Glomerular endothelial cell (primary cell): Measurements from ENCODE around the gene GRAMD1B. TPM values are rescaled to one million over a fixed set of nuclear protein-coding genes. Genes with fewer than 3 reads are reported as not detected.
"Not testable (repeated sequence)": the region's sequence is repeated elsewhere in the genome, so short reads cannot be mapped to it uniquely, and the experiment has no call there.

Experiments used
- DNase-seq: peaks from one replicate; pipeline ENCODE4 v3.0.0-alpha.2; 2011; ENCODE audit warnings: low read depth, low spot score; ENCODE audit errors: extremely low read depth
- total RNA-seq: library from RNA; depleted of rRNA; stranded (reverse); fragments of >200 nt; gene quantifications from 2 replicates; pipeline ENCODE4 v1.2.3, GENCODE V29; 2015

GRAMD1B gene
- total RNA-seq, 1 donor from 2014 or later = 6.9 TPM

DNA sequence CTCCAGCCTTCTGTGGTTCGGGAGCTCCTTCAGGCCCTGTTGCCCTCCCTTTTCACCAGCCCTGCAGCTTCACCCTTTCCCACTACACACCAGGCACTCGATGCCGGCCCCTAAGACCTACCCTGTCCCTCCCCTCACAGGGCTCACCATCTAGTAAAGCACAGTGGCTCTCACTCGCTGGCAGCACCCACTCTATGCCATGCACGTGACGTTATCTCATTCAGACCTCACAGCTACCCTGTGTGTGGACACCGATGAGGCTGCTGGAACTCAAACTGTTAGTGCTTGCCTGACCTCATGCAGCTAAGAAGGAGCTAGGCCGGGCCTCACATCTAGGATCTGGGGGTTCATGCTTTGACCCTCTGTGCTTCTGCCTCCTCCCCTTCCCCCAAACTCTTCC is 178.9 kb downstream of the GRAMD1B start:
- DNase-seq = no peak

DNA sequence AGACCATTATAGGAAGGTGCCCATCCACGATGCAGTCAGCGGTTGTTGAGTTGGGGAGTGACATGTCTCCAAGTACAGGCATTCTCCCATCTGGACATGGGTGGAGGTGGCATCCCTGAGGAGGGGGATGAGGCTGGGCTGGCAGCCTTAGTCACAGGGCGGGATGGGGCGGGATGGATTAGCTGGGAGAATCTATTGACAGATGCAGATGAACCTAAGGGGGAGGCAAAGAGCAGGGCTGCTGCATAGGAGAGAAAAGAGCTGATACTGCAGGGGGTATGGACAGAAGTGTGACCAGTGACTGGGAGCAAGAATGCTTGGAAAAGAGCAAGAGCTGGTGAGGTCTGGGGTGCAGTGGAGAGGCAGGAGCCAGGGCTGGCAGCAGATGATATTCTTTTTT is 181.6 kb downstream of the GRAMD1B start:
- no peak for DNase-seq

DNA sequence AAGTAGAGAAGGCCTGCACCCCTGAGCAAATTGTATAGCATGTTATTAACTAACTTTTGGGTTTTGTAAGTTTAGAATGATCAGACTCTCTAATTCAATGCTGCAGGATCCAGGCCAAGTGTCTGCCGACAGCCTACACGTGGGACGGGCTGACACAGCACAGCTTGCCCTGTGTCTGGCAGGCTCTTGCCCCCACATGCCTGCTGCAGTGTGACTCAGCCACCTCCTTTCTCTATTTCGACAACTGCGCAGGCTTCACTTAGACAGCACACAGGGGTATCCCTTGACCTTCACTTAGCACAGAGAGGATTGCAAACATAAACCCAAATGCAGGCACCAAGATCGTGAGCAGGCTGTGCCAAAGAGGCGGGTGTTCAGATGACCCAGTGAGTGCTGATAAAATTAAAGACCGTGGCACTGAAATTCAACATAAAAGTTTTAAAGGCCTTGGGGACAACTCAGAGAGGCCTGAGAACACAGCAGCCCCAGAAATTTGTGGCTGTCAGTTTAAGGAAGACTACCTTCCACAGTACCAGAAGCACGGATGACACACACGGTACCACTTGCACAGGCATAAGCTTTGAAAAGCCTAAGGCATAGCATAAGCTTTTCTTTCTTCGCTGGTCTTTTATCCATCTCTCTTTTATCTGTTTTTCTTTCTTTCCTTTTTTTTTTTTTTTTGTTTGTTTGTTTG is 186.6 kb downstream of the GRAMD1B start:
- no peak for DNase-seq

DNA sequence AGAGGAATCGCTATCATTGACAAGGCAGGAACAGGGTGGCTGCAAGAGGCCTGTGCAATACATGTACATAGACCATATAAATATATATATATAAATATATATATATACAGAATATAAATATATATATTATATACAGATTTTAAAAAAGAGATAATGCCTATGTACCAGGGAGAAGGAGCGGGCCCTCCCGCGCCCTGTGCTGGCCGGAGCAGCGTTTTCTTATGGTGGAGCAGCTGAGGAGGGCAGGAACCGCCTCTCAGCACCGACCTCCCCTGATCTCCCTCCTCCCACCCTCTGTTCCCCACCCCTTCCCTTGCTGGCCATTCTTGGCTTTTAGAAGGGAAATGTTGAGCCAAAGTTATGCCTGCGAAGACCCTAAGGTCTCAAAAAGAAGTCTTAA is 192.5 kb downstream of the GRAMD1B start:
- DNase-seq = no peak

DNA sequence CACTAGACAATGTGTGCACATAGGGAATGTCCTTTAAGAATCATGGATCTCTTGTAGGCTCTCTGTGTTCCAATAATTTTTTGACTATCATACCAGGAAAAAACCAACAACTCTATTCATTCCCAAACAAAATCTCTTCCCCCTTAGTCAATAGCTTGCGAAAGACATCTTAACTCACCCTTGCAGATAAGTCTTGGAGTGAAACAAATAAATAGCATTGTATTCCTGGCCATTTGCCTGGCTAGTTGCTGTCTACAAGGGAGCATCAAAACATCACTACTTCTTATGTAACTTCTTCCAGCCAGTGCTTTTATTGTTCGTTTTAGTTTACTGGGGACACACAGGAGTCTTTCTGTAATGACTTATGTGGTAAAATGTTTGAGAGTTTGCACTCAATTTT is 194.9 kb downstream of the GRAMD1B start:
- no peak for DNase-seq

DNA sequence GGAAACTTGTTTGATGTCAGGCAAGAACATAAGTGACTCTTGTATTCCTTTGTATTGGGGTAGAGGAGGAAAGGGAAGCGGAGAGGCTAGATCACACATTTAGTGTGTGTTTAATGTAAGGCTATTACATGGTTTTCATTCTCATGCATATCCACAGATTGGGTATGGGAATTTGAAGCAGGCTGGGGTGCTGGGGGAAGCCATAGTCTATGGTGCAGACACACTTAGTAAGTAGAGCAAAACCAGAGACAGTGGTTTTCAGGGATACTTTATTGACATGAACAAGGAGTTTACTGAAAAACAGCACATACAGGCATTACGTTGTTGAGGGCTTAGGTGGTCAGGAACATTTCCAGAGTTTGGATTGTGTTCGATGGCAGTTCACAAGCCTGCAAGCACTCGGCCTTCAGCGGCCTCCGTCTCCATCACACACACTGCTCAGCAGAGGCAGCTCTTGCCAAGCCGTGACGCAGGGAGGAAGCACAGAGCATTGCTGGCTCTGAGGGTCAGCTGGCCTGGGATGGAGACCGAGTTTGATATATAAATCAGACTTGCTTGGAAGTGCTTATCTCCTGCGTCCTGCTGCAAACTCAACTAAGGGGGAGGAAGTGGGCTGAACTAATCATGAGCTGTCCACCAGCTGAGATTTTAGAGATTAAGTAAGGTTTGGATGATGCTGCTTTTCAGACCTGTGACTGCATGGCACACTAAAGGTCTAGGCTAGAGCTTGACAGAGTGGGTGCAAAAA is 199.0 kb downstream of the GRAMD1B start:
- DNase-seq = peak; percentile 51

DNA sequence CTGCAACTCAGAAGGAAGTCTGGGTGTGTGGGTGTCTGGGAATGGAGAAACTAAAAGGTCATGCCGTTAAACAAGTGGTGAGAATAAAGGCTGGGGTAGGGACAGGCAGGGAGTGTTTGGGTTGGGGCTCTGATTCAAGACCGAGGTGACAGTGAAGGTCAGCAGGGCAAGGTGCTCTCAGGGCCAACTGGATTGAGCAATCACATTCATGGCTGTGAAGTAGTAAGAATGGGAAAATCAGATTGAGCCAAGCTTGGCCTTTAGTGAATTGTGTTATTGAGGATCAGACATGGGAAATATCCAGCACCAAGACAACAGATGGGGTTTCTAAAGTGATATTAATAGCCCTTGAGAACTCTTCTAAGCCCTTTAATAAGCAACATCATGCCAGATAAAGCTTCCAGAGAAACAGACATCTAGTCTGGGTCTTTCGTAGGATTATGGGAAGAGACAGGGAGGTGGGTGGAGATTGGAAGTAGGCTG is 200.1 kb downstream of the GRAMD1B start:
- DNase-seq = no peak

DNA sequence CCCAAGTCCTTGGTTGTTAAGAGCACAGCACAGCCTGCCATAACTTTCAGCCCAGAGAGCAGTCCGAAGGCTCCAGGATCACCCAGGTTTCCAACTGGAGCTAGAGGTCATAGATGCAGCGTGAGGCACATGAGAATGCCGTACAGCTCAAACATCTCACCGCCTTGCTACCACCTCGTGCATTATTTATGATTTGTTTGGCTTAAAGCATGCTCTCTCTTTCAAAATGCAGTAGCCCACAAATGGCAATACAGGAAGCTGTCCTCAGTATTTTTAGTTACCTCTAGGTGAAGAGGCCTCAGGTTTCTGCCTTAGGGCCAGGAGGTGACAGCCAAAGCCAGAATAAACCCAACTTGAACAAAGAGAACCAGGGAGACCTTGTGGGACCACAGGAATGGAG is 210.0 kb downstream of the GRAMD1B start:
- DNase-seq = no peak

DNA sequence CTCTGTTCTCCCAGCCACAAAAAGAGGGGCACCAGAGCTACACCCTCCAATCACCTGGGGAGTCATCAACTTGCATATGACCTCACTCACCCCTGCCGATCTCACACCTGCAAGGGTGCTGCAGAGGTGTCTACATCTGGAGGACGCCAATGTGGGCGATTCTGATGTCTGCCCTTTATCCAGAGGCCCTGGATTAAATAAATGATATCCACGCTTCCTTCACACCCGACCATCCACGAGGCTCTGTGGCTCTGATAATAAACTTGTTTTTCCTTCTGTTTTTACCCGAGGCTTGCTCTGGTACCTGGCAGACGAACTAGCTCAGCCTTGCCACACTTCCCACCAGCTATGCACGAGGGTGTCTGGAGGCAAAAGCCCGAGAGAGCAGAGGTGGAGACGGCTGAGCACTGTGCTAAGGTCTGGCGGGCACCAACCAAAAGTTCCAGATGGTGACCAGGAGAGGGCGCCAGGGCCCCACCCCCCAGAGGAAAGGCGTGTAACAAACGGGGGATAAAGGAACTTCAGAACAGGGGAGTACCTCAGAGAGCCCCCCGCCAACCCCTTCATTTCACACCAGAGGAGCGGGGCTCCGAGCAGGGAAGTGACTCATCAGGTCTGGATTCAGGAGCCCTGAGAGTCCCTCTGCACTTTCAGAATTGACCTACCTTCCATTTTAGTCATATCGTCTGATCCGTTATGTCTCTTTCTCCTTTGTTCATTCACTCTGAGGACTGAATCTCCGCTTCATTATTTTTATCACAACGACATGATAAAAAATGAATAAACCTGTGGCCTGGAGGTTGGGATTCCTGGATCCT is 210.8 kb downstream of the GRAMD1B start:
- no peak for DNase-seq

DNA sequence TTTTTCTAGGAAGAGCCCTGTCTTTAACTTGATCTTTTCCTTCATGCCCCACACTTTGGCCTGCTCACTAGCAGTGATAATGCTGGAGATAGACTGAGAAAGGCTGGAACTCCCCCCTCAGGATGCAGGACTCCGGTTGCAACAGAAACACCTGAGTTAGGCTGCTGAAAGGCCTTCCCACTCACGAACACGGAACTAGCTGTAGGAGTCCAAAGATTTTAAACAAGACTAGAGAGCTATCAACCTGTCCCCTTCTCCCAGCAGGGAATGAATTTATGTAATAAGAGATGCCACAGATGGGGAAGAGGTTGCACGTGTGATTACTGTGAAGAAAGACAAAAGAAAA is 211.4 kb downstream of the GRAMD1B start:
- DNase-seq = no peak

DNA sequence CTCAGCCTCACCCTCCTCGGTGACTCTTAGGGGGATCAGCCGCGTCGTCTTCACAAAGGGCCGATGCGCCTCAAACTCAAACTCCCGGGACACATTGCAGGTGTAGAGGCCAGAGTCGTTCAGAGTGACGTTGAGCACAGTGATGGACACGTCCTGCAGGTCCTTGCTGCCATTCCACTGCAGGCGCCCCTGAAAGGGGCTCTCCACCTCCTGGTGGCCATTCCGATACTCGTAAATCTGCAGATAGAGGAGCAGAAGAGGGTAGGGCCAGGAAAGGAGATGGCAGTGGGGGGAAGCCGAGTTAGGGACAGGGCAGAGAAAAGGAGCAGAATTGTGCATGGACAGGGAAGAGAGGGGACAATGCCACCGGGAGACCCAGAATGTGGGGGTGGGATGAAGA is 212.4 kb downstream of the GRAMD1B start:
- no peak for DNase-seq

DNA sequence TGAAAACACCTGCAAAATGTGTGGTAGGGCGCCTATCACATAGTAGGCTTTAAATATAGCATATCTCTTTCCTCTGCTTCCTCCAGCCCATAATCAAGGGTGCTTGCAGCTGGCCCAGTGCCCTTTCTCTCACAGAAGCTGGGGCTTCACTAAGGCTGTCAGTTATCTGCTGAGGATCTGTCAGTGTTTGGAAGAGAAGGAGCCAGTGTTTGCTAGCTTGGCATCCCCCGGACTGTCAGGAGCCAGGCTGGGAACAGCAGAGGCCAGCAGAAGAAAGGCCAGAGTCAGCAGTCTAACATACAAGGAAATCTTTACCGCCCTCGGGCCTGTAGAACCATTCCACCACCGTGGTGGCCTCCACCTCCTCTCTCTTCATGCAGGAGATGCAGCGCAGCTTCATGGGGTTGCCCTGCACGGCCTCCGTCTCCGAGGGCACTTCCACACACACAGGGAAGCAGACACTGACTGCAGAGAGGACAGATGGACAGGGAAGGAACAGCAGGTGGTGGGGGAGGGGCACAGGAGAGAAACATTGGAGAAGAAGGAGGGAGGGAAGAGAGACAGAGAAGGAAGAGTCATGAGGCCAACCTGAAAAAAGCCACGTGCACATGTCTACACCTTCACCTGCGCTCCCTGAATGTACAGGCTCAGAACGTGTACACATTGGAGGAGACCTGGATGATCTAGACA is 215.4 kb downstream of the GRAMD1B start:
- no peak for DNase-seq

DNA sequence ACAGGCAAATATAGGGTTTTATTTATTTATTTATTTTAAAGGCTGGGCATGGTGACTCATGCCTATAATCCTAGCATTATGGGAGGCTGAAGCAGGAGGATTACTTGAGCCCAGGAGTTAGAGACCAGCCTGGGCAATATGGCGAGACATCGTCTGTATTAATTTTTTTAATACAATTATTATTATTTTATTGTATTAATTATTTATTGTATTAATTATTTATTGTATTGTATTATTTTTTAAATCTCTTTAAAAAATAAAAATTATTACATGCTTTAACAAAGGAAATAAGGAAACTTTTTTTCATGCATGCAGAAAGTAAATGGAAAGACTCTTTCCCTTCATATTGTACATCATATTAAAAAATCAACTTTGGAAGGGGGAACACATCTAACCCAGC is 220.8 kb downstream of the GRAMD1B start:
- DNase-seq = no peak

DNA sequence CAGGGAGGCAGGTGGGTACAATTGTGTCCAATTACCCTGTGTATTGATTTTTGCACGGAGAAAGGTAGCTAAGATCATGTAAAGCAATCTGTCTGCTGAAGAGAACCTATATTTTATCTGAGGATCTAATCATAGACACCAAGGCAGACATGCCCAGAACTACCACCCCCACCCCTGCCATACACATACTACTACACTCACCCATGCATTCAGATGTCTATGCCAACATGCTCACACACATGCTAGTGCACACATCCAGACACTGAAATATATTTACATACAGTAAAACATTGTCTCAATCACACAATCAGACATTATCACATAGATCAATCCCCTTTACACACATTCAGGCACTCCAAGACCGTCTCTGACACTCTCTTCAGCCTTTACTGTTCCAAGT is 222.5 kb downstream of the GRAMD1B start:
- DNase-seq = no peak

DNA sequence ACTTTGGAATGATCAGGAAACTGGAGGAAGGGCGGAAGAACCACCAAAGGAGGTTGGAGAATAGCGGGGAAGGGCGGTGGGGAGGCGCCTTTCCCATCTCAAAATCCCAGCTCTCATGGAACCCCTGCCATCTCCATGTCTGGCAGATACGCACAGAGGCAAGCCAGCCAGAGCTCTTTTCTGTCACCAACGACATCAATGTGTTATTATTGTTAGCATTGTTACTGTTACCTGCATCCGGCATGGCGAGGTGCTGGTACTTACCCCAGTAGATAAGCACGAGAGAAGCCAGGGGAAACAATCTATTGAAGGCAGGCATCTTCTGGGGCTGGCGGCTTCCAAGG is 223.4 kb downstream of the GRAMD1B start:
- no peak for DNase-seq

DNA sequence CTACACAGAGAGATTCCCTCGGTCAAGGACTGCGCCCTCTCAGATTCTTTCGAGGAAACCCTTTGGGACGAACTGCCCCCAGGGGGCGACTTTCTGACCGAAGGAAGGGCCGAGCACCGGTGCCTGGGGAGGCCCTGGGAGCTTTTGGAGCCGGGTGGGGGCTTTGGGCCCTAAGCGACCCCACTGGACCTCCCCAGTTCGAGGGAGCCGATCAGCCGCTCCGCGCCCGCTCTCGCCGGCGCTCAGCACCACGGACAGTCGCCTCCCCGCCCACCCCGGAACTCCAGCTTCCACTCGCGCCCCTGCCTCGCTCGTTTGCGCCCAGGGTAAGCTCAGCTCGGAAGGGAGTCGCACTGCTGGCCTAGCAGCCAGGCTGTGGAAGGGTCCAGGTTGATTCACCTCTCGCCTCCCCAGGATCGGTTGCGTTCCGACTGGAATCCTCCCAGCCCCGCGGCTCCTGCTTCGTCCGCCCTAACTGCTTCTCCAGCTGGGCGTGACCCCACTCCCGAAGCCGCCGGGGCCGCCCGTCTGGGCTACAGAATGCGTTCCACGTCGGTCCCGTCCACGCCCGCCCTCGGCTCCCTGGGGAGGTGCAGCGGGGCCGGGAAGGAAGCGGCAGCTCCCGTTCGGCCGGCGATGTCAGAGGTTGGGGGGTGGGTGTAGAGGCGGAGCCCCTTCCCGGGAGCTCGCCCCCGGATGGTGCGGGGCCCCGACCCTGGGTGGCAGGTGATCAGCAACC is 223.9 kb downstream of the GRAMD1B start:
- DNase-seq = no peak

DNA sequence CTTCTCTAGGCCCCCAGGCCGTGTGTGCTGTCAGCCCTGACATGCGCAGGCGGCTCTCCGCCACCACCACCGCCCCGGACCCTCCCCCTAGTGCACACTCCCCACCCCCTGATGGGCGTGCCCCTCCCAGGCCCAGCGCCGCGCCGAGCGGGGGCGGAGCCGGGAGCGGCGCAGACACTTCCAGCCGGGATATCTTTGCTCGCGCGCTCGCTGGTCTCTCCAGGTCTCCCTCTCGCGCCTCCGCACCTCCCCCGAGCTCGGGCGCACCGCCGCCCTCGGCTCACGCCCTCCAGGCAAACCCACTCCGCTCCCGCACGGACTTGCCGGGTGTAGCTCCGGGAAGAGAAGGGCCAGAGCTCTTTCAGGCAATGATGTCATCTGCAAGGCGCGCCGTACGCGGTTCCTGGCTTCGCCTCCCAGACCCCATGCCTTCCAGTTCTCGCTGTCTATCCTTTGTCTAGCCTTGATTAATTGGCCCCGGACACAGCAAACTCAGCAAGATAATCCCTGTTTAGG is 224.6 kb downstream of the GRAMD1B start, which contains the start of gene SCN3B:
SCN3B (minus strand) TSS at position 59 of the 516 bp plus-strand sequence. CDS start 823 bp downstream, outside the sequence.
- DNase-seq = peak; percentile 3

DNA sequence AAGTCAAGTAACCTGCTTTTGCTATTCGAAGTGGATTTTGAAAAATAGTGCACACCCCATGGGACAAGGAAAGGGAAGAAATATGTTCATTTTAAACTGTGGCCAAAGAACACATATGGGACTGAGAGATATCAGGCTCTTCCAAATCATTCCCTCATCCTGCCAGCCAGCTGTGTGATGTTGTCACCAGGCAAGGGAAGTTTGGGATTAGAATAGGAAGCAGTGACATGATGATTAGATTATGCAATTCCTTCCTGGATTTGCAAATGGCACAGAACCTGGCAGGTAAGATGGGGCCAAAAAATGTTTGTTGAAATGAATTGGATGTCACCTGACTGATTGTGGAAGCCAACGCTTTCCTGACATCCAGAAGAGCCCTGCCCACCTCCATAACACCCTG is 229.2 kb downstream of the GRAMD1B start:
- DNase-seq = no peak

DNA sequence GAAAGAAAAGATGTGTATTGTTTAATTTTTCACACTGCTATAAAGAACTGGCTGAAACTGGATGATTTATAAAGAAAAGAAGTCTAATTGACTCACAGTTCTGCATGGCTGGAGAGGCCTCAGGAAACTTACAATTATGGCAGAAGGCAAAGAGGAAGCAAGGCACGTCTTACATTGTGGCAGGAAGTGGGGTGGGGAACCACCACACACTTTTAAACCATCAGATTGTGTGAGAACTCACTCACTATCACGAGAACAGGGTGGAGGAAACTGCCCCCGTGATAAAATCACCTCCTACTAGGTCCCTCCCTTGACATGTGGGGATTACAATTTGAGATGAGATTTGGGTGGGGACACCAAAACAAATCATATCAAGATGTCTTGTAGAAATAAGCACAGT is 229.9 kb downstream of the GRAMD1B start:
- DNase-seq = not testable (repeated sequence)

DNA sequence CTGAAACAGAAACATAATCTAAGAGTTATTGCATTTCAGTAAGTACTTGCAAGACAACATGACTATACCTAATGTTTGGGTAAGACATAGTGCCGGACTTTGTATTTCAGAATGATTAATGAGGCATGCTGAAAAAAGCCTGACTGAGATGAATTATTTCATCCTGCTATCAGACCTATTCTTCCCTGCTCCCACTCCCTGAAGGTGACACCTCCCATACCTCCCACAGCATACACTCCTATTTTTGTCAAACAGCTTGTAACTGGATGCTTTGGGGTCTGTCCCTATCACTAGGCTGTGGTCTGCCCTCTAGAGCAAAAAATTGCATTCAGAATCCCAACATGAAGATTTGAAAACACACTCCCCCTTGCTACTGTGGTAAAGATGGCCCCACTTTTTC is 235.2 kb downstream of the GRAMD1B start:
- DNase-seq = no peak
